ENCODE measurements around the gene TARS1.

The TARS1 gene

GRCh38 chr5:33509036-33509435, 68.3 kb downstream of the TARS1 start:
- TF ChIP-seq FOXP2 (optimal IDR thresholded peaks at IDR 0.05; ENCODE audit: borderline replicate concordance, extremely low read depth, extremely low read length, insufficient read depth) = no peak
- no peak for TF ChIP-seq TAF1 (IDR thresholded peaks at IDR 0.05; ENCODE audit: borderline replicate concordance, insufficient read depth, low read length)

DNA sequence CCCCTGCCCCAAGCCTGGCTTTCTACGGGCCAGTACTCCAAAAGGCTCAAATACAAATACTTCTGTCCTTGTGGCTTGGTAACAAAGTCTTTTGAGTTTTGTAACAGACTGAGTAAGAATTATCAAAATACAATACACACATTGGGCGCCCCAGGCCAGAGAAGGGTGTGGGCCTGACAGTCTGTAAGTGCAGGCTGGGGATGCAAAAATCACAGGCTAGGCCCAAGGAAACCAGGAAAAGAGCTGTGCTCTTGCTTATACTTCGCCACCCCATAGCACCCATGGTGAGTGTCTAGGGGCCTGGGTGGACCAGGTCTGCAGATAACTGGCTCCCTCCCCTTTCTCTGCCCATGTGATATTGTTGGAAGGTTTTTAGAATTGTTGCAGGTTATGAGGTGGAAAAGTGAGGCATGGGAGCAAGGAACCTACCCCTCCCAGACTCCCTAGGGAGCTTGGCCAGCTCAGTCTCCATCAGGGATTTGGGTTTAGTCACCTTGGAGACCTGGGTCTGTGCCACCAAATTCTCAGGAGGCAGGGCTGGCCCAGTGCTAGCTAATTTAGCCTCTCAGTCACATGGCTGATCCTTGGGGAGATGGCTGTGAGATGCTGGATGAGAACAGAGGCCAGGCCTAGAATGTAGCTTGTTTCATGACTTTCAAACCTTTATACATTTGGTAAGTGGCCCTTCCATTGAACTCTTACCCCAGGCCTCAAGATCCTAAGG, 72.9 kb downstream of the TARS1 start:
- no peak for TF ChIP-seq POLR2AphosphoS5 (IDR thresholded peaks at IDR 0.05; ENCODE audit: low read depth, low read length)
- TF ChIP-seq TAF1 (IDR thresholded peaks at IDR 0.05; ENCODE audit: borderline replicate concordance, insufficient read depth, low read length) = no peak
- TF ChIP-seq, protein P1, sequence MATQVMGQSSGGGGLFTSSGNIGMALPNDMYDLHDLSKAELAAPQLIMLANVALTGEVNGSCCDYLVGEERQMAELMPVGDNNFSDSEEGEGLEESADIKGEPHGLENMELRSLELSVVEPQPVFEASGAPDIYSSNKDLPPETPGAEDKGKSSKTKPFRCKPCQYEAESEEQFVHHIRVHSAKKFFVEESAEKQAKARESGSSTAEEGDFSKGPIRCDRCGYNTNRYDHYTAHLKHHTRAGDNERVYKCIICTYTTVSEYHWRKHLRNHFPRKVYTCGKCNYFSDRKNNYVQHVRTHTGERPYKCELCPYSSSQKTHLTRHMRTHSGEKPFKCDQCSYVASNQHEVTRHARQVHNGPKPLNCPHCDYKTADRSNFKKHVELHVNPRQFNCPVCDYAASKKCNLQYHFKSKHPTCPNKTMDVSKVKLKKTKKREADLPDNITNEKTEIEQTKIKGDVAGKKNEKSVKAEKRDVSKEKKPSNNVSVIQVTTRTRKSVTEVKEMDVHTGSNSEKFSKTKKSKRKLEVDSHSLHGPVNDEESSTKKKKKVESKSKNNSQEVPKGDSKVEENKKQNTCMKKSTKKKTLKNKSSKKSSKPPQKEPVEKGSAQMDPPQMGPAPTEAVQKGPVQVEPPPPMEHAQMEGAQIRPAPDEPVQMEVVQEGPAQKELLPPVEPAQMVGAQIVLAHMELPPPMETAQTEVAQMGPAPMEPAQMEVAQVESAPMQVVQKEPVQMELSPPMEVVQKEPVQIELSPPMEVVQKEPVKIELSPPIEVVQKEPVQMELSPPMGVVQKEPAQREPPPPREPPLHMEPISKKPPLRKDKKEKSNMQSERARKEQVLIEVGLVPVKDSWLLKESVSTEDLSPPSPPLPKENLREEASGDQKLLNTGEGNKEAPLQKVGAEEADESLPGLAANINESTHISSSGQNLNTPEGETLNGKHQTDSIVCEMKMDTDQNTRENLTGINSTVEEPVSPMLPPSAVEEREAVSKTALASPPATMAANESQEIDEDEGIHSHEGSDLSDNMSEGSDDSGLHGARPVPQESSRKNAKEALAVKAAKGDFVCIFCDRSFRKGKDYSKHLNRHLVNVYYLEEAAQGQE (IDR thresholded peaks at IDR 0.05; ENCODE audit: insufficient read depth in 1 of 2, low read depth in 2 of 2, low read length in 2 of 2) = no peak
- TF ChIP-seq SIN3A (IDR thresholded peaks at IDR 0.05; ENCODE audit: borderline replicate concordance, insufficient read depth, low read length) = no peak
- no peak for TF ChIP-seq FOXP2 (optimal IDR thresholded peaks at IDR 0.05; ENCODE audit: borderline replicate concordance, extremely low read depth, extremely low read length, insufficient read depth)

DNA sequence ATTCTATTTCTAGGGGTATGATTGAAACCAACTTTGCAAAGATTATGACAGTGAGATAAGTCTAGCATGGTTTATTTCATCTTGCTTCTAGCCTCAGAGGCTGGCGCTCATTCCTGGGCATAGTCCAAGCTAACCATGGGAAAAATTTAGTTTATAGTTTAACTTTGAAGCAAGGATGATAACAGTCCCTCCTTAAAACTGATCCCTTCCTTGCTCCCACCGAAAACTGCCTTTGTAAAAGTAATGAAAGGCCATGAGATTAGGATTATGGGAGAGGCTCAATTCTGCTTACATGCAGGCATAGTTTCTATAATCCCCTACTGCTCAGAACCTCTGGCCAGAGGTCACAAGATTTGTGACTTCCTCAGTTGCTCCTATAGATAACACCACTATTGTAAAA, 75.7 kb downstream of the TARS1 start:
- TF ChIP-seq SIN3A (IDR thresholded peaks at IDR 0.05; ENCODE audit: borderline replicate concordance, insufficient read depth, low read length) = no peak
- no peak for TF ChIP-seq POLR2AphosphoS5 (IDR thresholded peaks at IDR 0.05; ENCODE audit: low read depth, low read length)
- TF ChIP-seq, protein P1 (IDR thresholded peaks at IDR 0.05; ENCODE audit: insufficient read depth in 1 of 2, low read depth in 2 of 2, low read length in 2 of 2) = no peak
- TF ChIP-seq FOXP2 (optimal IDR thresholded peaks at IDR 0.05; ENCODE audit: borderline replicate concordance, extremely low read depth, extremely low read length, insufficient read depth) = no peak
